ENCODE measurements around the gene RHOBTB3.

DNA sequence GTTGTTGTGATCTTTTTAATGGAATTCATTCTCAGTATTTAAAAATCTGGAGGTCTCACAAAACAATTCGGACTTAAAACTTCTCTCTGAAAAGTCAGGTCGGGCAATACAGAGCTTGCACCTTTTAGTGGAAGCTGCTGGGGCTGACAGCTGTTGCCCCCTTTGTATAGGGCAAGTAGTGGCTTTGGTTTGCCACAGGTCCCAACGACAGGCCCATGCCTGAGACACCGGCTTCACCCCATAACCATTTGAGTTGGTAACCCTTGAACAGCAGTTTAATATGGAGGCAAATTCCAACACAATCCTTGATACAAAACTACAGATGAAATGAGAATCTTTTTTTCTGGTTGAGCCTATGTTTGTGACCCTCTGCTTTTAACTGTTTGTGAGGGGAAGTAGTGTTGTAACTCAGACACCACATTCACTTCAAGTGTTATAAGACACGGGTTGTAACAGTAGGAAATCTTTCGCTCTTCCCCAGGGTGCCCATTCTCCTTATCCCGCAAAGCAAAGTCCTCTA, 92.1 kb downstream of the RHOBTB3 start:
- TF ChIP-seq POLR2A (IDR thresholded peaks at IDR 0.05) = no peak
- TF ChIP-seq, protein P1, sequence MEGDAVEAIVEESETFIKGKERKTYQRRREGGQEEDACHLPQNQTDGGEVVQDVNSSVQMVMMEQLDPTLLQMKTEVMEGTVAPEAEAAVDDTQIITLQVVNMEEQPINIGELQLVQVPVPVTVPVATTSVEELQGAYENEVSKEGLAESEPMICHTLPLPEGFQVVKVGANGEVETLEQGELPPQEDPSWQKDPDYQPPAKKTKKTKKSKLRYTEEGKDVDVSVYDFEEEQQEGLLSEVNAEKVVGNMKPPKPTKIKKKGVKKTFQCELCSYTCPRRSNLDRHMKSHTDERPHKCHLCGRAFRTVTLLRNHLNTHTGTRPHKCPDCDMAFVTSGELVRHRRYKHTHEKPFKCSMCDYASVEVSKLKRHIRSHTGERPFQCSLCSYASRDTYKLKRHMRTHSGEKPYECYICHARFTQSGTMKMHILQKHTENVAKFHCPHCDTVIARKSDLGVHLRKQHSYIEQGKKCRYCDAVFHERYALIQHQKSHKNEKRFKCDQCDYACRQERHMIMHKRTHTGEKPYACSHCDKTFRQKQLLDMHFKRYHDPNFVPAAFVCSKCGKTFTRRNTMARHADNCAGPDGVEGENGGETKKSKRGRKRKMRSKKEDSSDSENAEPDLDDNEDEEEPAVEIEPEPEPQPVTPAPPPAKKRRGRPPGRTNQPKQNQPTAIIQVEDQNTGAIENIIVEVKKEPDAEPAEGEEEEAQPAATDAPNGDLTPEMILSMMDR (IDR thresholded peaks at IDR 0.05) = no peak

All from uterus (tissue), 2 donors.